A549 treated with GW870086 at 1 μM for 4 hours (cell line): ENCODE results near the gene THOP1. TPM values are rescaled to one million over a fixed set of nuclear protein-coding genes. Genes with fewer than 3 reads are reported as not detected.

Source experiments
- total RNA-seq: library from RNA; stranded (reverse); fragments of 200-300 nt; extraction: Qiagen RNA extraction; gene quantifications from 5 replicates; pipeline ENCODE4 v1.2.3, GENCODE V29; 2022; ENCODE audit warnings: low read depth

THOP1 gene
- total RNA-seq = 77.2 to 103 TPM (median 95.6 TPM) in 5 replicates

GRCh38 chr19:2785244-2785997 is at the start of gene THOP1:
Gene THOP1 (plus strand): TSS chr19:2785503. CDS start chr19:2785663, 160 bp downstream.

DNA sequence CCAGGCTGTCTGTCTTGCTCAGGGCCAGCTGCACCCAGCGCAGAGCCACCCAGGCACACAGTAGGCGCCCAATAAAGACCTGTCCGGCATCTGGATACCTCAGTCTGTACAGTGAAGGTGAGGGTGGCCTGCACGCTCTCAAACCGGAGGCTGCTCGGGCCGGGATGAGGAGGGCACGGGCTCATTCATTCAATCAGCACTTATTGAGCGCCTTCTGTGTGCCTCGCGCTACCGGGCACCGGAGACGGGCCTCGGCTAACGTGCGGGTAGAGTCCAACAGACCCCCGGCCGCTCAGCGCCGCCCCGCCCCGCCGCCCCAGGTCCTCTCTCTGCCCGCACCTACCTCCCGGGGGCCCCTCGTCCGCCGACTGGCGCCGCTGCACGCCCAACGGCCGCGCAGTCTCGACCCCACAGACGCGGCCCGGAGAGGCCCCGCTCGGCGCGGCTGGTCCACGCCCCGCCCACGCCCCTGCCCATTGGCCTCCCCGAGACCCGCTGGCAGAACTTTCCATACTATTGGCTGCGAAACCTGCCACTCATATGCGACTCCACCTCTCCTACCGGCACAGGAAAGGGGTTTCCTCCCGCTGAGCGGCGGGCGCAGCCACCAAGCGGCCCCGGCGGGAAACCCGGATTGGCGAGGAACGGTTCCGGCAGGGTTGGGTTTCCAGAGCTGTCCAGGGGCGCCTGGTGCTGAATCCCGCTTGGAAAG is 45.5 kb upstream of the THOP1 start, which contains the start of gene SLC39A3:
Gene SLC39A3 (minus strand): TSS at position 416 of the 712 bp plus-strand sequence. CDS start 2,760 bp downstream, outside the sequence.

GRCh38 chr19:2782936-2783780 is 2.1 kb upstream of the THOP1 start, which contains the start of gene SGTA:
Gene SGTA (minus strand): TSS chr19:2783273. CDS start chr19:2769068, 14,205 bp downstream.

DNA sequence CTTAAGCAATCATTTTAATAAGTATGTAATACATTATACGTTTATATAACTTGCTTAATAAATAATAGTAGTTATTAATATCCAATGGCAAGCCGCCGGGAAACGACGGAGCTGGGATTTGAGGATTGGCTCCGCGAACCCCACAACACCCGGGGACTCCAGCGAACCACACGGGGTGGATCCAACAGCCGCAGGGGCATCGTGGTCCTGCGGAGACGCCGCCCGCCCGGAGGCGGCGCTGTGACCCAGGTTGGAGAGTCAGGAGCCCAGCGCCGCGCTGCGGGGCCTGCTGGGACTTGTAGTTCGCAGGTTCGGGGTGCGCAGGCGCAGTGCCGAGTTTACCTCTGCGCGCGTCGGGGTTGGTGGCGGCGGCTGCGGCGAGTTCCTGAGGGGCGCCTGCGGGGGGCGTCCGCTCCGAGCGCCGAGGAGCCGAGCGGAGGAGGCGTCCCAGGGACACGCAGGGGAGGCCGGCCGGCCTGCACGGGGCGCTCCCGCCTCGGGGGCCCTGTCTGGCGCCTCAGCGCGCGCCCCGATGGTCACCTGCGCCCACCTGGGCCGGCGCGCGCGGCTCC is 34.3 kb downstream of the THOP1 start, which contains the start of gene ZNF554:
Gene ZNF554 (plus strand): TSS at position 329 of the 572 bp plus-strand sequence. CDS start 204 bp downstream, at position 533.

DNA sequence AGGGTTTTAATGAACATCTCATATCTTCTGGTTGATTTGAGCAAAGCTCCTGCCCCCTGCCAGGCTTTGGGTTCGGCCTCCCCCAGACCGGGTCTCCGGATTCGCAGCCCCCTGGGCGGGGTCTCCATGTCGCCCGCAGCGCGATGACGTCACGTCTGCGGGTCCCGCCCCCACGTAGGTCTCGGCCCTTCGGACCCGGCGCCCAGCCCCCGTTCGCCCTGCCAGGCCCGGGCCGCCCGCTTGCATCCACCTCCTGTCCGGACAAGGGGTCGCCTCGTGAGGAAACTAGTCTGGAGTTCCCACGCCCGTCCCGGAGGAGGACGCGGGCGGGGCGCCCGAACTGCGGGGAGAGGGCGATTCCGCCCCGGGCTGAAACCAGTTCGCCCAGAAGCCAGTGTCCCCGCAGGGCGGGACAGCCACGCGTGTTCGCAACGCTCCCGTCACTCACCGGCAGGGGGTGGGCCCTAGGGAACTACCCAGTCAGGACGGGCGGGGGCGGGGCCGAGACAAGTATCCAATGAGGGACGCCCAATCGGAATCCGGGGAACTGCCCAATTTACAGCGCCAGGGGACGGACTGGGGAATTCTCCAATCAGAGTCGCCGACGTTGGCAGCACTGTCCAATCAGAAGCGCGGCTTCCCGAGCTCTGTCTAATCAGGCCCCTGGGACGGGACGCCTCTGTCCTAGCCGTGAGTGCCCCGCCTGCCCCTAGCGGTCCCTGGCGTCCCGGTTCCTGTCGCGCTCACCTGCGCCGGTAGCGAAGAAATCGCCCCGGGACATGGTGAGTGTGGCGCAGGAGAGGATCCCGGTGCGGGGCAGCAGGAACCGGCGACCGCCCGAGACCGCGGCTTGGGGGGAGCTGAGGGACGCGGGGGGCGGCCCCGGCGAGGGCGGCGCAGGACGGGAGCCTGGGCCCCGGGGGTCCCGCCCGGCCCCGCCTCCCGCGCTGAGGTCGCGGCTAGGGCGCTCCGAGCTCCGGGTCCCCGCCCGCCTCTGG is 55.8 kb downstream of the THOP1 start, which contains the start of gene ZNF555:
Gene ZNF555 (plus strand): TSS at position 682 of the 998 bp plus-strand sequence. CDS start 98 bp downstream, at position 780.

Other genes with a start within 250 kb of the THOP1 start
- 0.05 to 0.08 TPM (median 0.06 TPM) in 4 of 5 replicates, not detected in the other for gene GNG7, start 82.8 kb upstream of the THOP1 start, total RNA-seq
- 3.3 to 4.2 TPM (median 3.7 TPM) in 5 replicates for gene DIRAS1, start 64.1 kb upstream of the THOP1 start, total RNA-seq
- gene SLC39A3, start 45.5 kb upstream of the THOP1 start, total RNA-seq = 23.2 to 31.3 TPM (median 29.2 TPM) in 5 replicates
- gene SGTA, start 2.2 kb upstream of the THOP1 start, total RNA-seq = 56.7 to 79.5 TPM (median 71.6 TPM) in 5 replicates
- gene ZNF554, start 34.4 kb downstream of the THOP1 start, total RNA-seq = 0.71 to 1.1 TPM (median 0.80 TPM) in 5 replicates
- 1.2 to 2.8 TPM (median 2.3 TPM) in 5 replicates for gene ZNF555, start 56.0 kb downstream of the THOP1 start, total RNA-seq
- 0.05 to 0.40 TPM (median 0.06 TPM) in 3 of 5 replicates, not detected in the others for gene ZNF556, start 81.8 kb downstream of the THOP1 start, total RNA-seq
- gene ZNF57, start 115.4 kb downstream of the THOP1 start, total RNA-seq = 2.1 to 2.9 TPM (median 2.8 TPM) in 5 replicates
- 1.6 to 2.4 TPM (median 2.0 TPM) in 5 replicates for gene ZNF77, start 159.5 kb downstream of the THOP1 start, total RNA-seq
- 3.5 to 8.1 TPM (median 5.5 TPM) in 5 replicates for gene TLE6, start 192.1 kb downstream of the THOP1 start, total RNA-seq
- gene TLE2, start 243.8 kb downstream of the THOP1 start, total RNA-seq = 2.0 to 3.2 TPM (median 2.8 TPM) in 5 replicates